PC-3 (cell line): Measurements from ENCODE around the gene FOSB. TPM values are rescaled to one million over a fixed set of nuclear protein-coding genes. Genes with fewer than 3 reads are reported as not detected.
"Not testable (repeated sequence)": the region's sequence is repeated elsewhere in the genome, so short reads cannot be mapped to it uniquely, and the experiment has no call there.

Experiments
- ATAC-seq: fragments of 200-7000 bp; cut with Tn5 transposase; 2 replicates; pipeline ENCODE4 v1.9.1; 2020; ENCODE audit warnings: mild to moderate bottlenecking, moderate library complexity
- BruUV-seq: library from RNA; stranded (reverse); fragments of 400-500 nt; replicated peaks from 2 replicates; lab custom pipeline; 2021; lab: Mats Ljungman, UMichigan
- CTCF ChIA-PET: fragments of 300-600 bp; sonication (Branson Sonifier 250); formaldehyde crosslinking; loops from one replicate; lab custom pipeline; 2022; ENCODE audit warnings: antibody characterized with exemption; lab: Charles Lee
- POLR2A ChIA-PET: fragments of 300-600 bp; sonication (Branson Sonifier 250); formaldehyde crosslinking; loops from one replicate; lab custom pipeline; 2022; ENCODE audit warnings: antibody characterized with exemption; ENCODE audit not compliant: unreplicated experiment; lab: Charles Lee
- DNase-seq: peaks from one replicate; pipeline ENCODE4 v3.0.0-alpha.2; 2015
- H2AFZ ChIP-seq: fragments of 300-600 bp; sonication (generic); 2 replicates; pipeline ENCODE4 v1.6.0; 2016; ENCODE audit warnings: antibody characterized with exemption, low read length
- H3F3A ChIP-seq: fragments of 300-600 bp; sonication (generic); one replicate; pipeline ENCODE4 v1.6.0; 2017; ENCODE audit warnings: antibody characterized with exemption, low read length, control low read depth, mild to moderate bottlenecking; ENCODE audit not compliant: unreplicated experiment
- H3K27ac ChIP-seq: fragments of 300-600 bp; sonication (generic); 2 replicates; pipeline ENCODE4 v1.5.1; 2016; ENCODE audit warnings: mild to moderate bottlenecking, low read length
- H3K27me3 ChIP-seq: fragments of 300-600 bp; sonication (generic); 2 replicates; pipeline ENCODE4 v1.6.1; 2016; ENCODE audit warnings: low read length, mixed read lengths
- H3K36me3 ChIP-seq: fragments of 300-600 bp; sonication (generic); 2 replicates; pipeline ENCODE4 v1.6.1; 2016; ENCODE audit warnings: low read depth, mixed run types, low read length, mixed read lengths
- H3K4me1 ChIP-seq: fragments of 300-600 bp; sonication (generic); 2 replicates; pipeline ENCODE4 v1.5.1; 2016; ENCODE audit warnings: low read length; ENCODE audit not compliant: insufficient read depth
- H3K4me2 ChIP-seq: fragments of 300-600 bp; sonication (generic); 2 replicates; pipeline ENCODE4 v1.6.0; 2016; ENCODE audit warnings: low read length
- H3K4me3 ChIP-seq: fragments of 300-600 bp; sonication (generic); 2 replicates; pipeline ENCODE4 v1.5.1; 2016; ENCODE audit warnings: mild to moderate bottlenecking, low read length, mixed read lengths
- H3K79me2 ChIP-seq: fragments of 300-600 bp; sonication (generic); 2 replicates; pipeline ENCODE4 v1.6.1; 2017; ENCODE audit warnings: low read length, mixed read lengths
- H3K9ac ChIP-seq: fragments of 300-600 bp; sonication (generic); 2 replicates; pipeline ENCODE4 v1.6.0; 2016; ENCODE audit warnings: mild to moderate bottlenecking, low read length
- H3K9me2 ChIP-seq: fragments of 300-600 bp; sonication (generic); replicated peaks from 2 replicates; pipeline ENCODE4 v1.6.1; 2016; ENCODE audit warnings: mixed run types, low read length, mixed read lengths
- H3K9me3 ChIP-seq: fragments of 300-600 bp; sonication (generic); 2 replicates; pipeline ENCODE4 v1.6.1; 2016; ENCODE audit warnings: low read length, mixed read lengths
- H4K20me1 ChIP-seq: fragments of 300-600 bp; sonication (generic); 2 replicates; pipeline ENCODE4 v1.6.1; 2016; ENCODE audit warnings: low read length, mixed read lengths
- EZH2 ChIP-seq: fragments of 300-600 bp; sonication (generic); IDR thresholded peaks from one replicate; pipeline ENCODE4 v1.6.1; 2017; ENCODE audit warnings: antibody characterized with exemption, mild to moderate bottlenecking, low read length; ENCODE audit not compliant: unreplicated experiment
- EZH2phosphoT487 ChIP-seq: fragments of 300-600 bp; sonication (generic); IDR thresholded peaks from 2 replicates; pipeline ENCODE4 v1.6.1; 2018; ENCODE audit warnings: mild to moderate bottlenecking, antibody characterized with exemption, low read length, borderline replicate concordance
- intact Hi-C: fragments of 100-400 bp; cut with micrococcal nuclease; formaldehyde crosslinking; loops from 2 replicates; pipeline ENCODE4 v1.9.0; 2023
- total RNA-seq: library from RNA; depleted of rRNA; stranded (reverse); fragments of >200 nt; gene quantifications from 2 replicates; pipeline ENCODE4 v1.2.3, GENCODE V29; 2014
- TF ChIP-seq, protein P1 (sequence below): fragments of 300-600 bp; sonication (generic); conservative IDR thresholded peaks from 2 replicates; pipeline ENCODE4 v1.5.1; 2017; ENCODE audit warnings: antibody characterized with exemption, low read depth, mild to moderate bottlenecking, low read length

The FOSB gene
- total RNA-seq, 1 experiment from 2014 or later: 35.8 TPM

DNA sequence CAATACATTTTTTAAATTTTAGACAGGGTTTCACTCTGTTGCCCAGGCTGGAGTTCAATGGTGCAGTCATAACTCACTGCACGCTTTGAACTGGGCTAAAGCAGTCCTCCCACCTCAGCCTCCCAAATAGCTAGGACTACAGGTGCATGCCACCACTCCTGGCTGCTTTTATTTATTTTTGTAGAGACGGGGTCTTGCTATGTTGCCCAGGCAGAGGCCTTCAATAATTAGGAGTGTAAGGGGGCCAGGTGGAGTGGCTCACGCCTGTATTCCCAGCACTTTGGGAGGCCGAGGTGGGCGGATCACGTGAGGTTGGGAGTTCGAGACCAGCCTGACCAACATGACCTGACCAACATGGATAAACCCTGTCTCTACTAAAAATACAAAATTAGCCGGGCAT lies 35.3 kb upstream of the FOSB start:
- intact Hi-C loops, CTCF ChIA-PET, DNase-seq: not testable (repeated sequence)

DNA sequence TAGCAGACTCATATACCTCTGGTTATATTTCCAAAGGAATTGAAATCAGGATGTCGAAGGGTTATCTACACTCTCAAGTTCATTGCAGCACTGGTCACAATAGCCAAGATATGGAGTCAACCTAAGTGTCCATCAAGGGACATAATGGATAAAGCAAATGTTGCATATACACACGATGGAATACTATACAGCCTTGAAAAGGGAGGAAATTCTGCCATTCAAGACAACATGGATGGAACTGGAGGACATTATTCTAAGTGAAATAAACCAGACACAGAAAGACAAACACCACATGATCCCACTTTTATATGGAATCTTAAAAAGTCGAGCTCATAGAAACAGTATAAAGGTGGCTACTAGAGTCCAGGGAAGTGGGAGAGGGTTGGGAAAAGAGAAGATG lies 30.5 kb upstream of the FOSB start:
- DNase-seq: no peak
- Histone ChIP-seq H3K9me2 (no peaks in the 10 kb centered on the region), H4K20me1 (no peaks in the 10 kb centered on the region), H3K27me3 (no peaks in the 10 kb centered on the region), H3K4me3 (no peak overlapping the region), H3K4me2 (no peak overlapping the region), H3F3A (no peaks in the 10 kb centered on the region), H3K79me2 (no peaks in the 10 kb centered on the region), H2AFZ (no peak overlapping the region), H3K4me1 (peaks cover 4% of the 10 kb centered on the region; the same call in 1 of the 2 replicates), H3K9me3 (no peaks in the 10 kb centered on the region), H3K27ac (no peak overlapping the region), H3K36me3 (no peaks in the 10 kb centered on the region), H3K9ac (no peak overlapping the region)
- intact Hi-C loops: no loop called here
- CTCF ChIA-PET: interaction anchor here (1.0 kb wide), 1 partner anchor 41 kb away, joined by 5 read pairs; no protein-coding TSS in a partner anchor
- no peak for TF ChIP-seq EZH2
- TF ChIP-seq, protein P1, sequence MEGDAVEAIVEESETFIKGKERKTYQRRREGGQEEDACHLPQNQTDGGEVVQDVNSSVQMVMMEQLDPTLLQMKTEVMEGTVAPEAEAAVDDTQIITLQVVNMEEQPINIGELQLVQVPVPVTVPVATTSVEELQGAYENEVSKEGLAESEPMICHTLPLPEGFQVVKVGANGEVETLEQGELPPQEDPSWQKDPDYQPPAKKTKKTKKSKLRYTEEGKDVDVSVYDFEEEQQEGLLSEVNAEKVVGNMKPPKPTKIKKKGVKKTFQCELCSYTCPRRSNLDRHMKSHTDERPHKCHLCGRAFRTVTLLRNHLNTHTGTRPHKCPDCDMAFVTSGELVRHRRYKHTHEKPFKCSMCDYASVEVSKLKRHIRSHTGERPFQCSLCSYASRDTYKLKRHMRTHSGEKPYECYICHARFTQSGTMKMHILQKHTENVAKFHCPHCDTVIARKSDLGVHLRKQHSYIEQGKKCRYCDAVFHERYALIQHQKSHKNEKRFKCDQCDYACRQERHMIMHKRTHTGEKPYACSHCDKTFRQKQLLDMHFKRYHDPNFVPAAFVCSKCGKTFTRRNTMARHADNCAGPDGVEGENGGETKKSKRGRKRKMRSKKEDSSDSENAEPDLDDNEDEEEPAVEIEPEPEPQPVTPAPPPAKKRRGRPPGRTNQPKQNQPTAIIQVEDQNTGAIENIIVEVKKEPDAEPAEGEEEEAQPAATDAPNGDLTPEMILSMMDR: no peak
- TF ChIP-seq EZH2phosphoT487: no peak
- POLR2A ChIA-PET: no interaction called here
- no TSS peak for BruUV-seq
- no peak for ATAC-seq

More for the DNA sequence above, 35.3 kb upstream of the FOSB start:
- H3F3A ChIP-seq, ATAC-seq, POLR2A ChIA-PET, H3K9ac ChIP-seq, H3K4me2 ChIP-seq, H3K9me3 ChIP-seq, H2AFZ ChIP-seq, H3K79me2 ChIP-seq, H3K36me3 ChIP-seq, H3K27ac ChIP-seq, H3K27me3 ChIP-seq, H3K9me2 ChIP-seq, BruUV-seq, H3K4me3 ChIP-seq, H4K20me1 ChIP-seq, H3K4me1 ChIP-seq: not testable (repeated sequence)

DNA sequence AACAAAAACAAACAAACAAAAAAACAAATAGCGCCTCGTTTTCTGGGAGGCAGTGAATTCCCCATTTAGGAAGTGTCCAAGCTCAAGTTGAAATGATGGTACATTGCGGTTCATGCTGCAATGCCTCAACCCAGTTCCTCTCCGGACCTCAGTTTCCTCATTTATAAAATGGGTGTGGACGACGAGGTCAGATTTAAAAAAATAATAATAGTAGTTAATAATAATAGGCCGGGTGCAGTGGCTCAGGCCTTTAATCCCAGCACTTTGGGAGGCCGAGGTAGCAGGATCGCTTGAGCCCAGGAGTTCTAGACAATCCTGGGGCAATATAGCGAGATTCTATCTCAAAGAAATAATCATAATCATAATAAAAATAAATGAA lies 28.6 kb upstream of the FOSB start:
- peak overlapping the region; percentile 76 for H3K4me3 ChIP-seq
- no peaks in the 10 kb centered on the region for H3K36me3 ChIP-seq
- no peaks in the 10 kb centered on the region for H3K79me2 ChIP-seq
- H3K27ac ChIP-seq: no peak overlapping the region
- H3K4me2 ChIP-seq: peak overlapping the region; percentile 78; the same call in 1 of the 2 replicates
- H3K9me3 ChIP-seq: no peaks in the 10 kb centered on the region
- H3K9me2 ChIP-seq: no peaks in the 10 kb centered on the region
- peaks cover 9% of the 10 kb centered on the region for H3K4me1 ChIP-seq
- POLR2A ChIA-PET: interaction anchor here (0.6 kb wide), 1 partner anchor 15 kb away, joined by 3 read pairs; no protein-coding TSS in a partner anchor
- intact Hi-C loops: loop anchor here (1.0 kb wide), 1 partner anchor 39 kb away; no protein-coding TSS in a partner anchor
- no peak for ATAC-seq
- no peaks in the 10 kb centered on the region for H4K20me1 ChIP-seq
- no peaks in the 10 kb centered on the region for H3F3A ChIP-seq
- CTCF ChIA-PET: interaction anchor here (0.6 to 1.3 kb wide), 3 partner anchors 40 to 298 kb away, joined by 3 to 60 read pairs (median 13); no protein-coding TSS in a partner anchor
- no TSS peak for BruUV-seq
- DNase-seq: no peak
- peak overlapping the region; percentile 69; the same call in 1 of the 2 replicates for H2AFZ ChIP-seq
- TF ChIP-seq, protein P1: no peak
- no peak for TF ChIP-seq EZH2phosphoT487
- TF ChIP-seq EZH2: no peak
- peak overlapping the region; percentile 76 for H3K9ac ChIP-seq
- H3K27me3 ChIP-seq: no peaks in the 10 kb centered on the region
